Measurements from ENCODE around the gene NUAK2.

Gene NUAK2

GRCh38 chr1:205263580-205264190 lies 57.9 kb downstream of the NUAK2 start:
- Histone ChIP-seq H3K4me3 (ENCODE audit: low read depth in 1 of 2, low read length in 2 of 2) (no peak overlapping the region), H3K27me3 (ENCODE audit: control insufficient read depth in 1 of 2, insufficient read depth in 2 of 2, low read length in 2 of 2) (peaks cover 0 to 5% of the 10 kb centered on the region in 2 donors), H3K4me1 (ENCODE audit: control insufficient read depth in 1 of 2, insufficient read depth in 2 of 2, low read length in 2 of 2) (peaks cover 17 to 33% of the 10 kb centered on the region in 2 donors), H3K9ac (ENCODE audit: low read depth in 1 of 2, low read length in 2 of 2) (no peak overlapping the region), H3K27ac (ENCODE audit: low read depth, low read length) (no peak overlapping the region), H3K9me3 (ENCODE audit: control insufficient read depth in 1 of 2, low read length in 2 of 2) (no peaks in the 10 kb centered on the region), H3K36me3 (ENCODE audit: control insufficient read depth in 1 of 2, insufficient read depth in 2 of 2, low read length in 2 of 2) (no peaks in the 10 kb centered on the region)

DNA sequence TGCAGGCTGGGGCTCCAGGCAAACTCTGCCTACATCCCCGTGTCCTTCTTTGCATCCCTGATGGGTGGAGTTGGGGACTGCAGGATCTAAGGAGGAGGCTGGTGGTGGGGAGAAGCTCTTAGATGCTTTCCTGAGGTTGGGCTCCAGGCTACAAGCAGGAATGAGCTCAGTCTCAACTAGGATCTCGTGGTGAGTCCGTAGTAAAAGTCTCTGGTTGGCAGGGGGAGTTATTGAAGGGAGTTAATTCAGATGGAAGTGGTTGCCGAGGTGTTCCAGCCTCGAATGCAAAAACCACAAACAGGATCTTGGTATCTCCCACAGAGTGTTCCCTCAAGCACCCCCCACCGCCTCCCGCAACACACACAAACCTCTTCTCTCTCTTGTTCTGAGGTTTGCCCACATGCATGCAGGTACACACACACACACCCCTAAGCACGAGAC lies 58.8 kb downstream of the NUAK2 start:
- no peaks in the 10 kb centered on the region for H3K9me3 ChIP-seq (ENCODE audit: control insufficient read depth in 1 of 2, low read length in 2 of 2)
- H3K27ac ChIP-seq (ENCODE audit: low read depth, low read length), result no peak overlapping the region
- H3K4me3 ChIP-seq (ENCODE audit: low read depth in 1 of 2, low read length in 2 of 2), result no peak overlapping the region
- no peak overlapping the region for H3K9ac ChIP-seq (ENCODE audit: low read depth in 1 of 2, low read length in 2 of 2)
- H3K36me3 ChIP-seq (ENCODE audit: control insufficient read depth in 1 of 2, insufficient read depth in 2 of 2, low read length in 2 of 2), result no peaks in the 10 kb centered on the region
- H3K4me1 ChIP-seq (ENCODE audit: control insufficient read depth in 1 of 2, insufficient read depth in 2 of 2, low read length in 2 of 2), result peaks cover 17 to 35% of the 10 kb centered on the region in 2 donors
- peaks cover 0 to 5% of the 10 kb centered on the region in 2 donors for H3K27me3 ChIP-seq (ENCODE audit: control insufficient read depth in 1 of 2, insufficient read depth in 2 of 2, low read length in 2 of 2)

GRCh38 chr1:205261946-205262691 lies 59.4 kb downstream of the NUAK2 start:
- H3K36me3 ChIP-seq (ENCODE audit: control insufficient read depth in 1 of 2, insufficient read depth in 2 of 2, low read length in 2 of 2), result no peaks in the 10 kb centered on the region
- no peak overlapping the region for H3K27ac ChIP-seq (ENCODE audit: low read depth, low read length)
- no peak overlapping the region for H3K4me3 ChIP-seq (ENCODE audit: low read depth in 1 of 2, low read length in 2 of 2)
- no peaks in the 10 kb centered on the region for H3K9me3 ChIP-seq (ENCODE audit: control insufficient read depth in 1 of 2, low read length in 2 of 2)
- H3K27me3 ChIP-seq (ENCODE audit: control insufficient read depth in 1 of 2, insufficient read depth in 2 of 2, low read length in 2 of 2), result peaks cover 0 to 5% of the 10 kb centered on the region in 2 donors
- no peak overlapping the region for H3K9ac ChIP-seq (ENCODE audit: low read depth in 1 of 2, low read length in 2 of 2)
- H3K4me1 ChIP-seq (ENCODE audit: control insufficient read depth in 1 of 2, insufficient read depth in 2 of 2, low read length in 2 of 2), result peaks cover 17 to 35% of the 10 kb centered on the region in 2 donors

- Histone ChIP-seq H3K4me1 (ENCODE audit: control insufficient read depth in 1 of 2, insufficient read depth in 2 of 2, low read length in 2 of 2) (peaks cover 17 to 35% of the 10 kb centered on the region in 2 donors), H3K36me3 (ENCODE audit: control insufficient read depth in 1 of 2, insufficient read depth in 2 of 2, low read length in 2 of 2) (no peaks in the 10 kb centered on the region), H3K9ac (ENCODE audit: low read depth in 1 of 2, low read length in 2 of 2) (no peak overlapping the region), H3K27ac (ENCODE audit: low read depth, low read length) (no peak overlapping the region), H3K4me3 (ENCODE audit: low read depth in 1 of 2, low read length in 2 of 2) (no peak overlapping the region), H3K27me3 (ENCODE audit: control insufficient read depth in 1 of 2, insufficient read depth in 2 of 2, low read length in 2 of 2) (peaks cover 0 to 5% of the 10 kb centered on the region in 2 donors), H3K9me3 (ENCODE audit: control insufficient read depth in 1 of 2, low read length in 2 of 2) (no peaks in the 10 kb centered on the region)
These were observed 60.4 kb downstream of the NUAK2 start for GRCh38 chr1:205260948-205261732.

DNA sequence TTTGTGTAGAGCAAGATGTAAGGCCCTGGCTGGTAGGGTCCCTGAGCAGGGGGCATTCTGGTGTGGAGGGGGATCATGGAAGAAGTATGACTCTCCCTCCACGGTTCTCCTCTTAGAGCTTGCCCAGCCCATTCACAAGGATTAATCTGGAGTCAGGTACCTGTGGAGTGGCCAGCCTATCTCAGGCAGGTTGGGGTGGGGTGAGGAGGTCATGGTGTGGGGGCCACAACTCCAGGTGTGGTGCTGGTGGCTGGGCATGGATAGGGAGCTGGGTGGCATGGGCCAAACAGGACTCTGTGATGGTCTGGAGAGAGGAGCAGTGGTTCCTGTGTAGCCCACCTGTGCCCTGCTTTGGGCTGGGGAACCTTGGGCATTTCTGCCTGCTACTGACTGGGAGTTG lies 61.5 kb downstream of the NUAK2 start:
- H3K36me3 ChIP-seq (ENCODE audit: control insufficient read depth in 1 of 2, insufficient read depth in 2 of 2, low read length in 2 of 2), result no peaks in the 10 kb centered on the region
- no peaks in the 10 kb centered on the region for H3K9me3 ChIP-seq (ENCODE audit: control insufficient read depth in 1 of 2, low read length in 2 of 2)
- no peak overlapping the region for H3K4me3 ChIP-seq (ENCODE audit: low read depth in 1 of 2, low read length in 2 of 2)
- H3K27me3 ChIP-seq (ENCODE audit: control insufficient read depth in 1 of 2, insufficient read depth in 2 of 2, low read length in 2 of 2), result peaks cover 0 to 5% of the 10 kb centered on the region in 2 donors
- peaks cover 17 to 35% of the 10 kb centered on the region in 2 donors for H3K4me1 ChIP-seq (ENCODE audit: control insufficient read depth in 1 of 2, insufficient read depth in 2 of 2, low read length in 2 of 2)
- H3K27ac ChIP-seq (ENCODE audit: low read depth, low read length), result no peak overlapping the region
- H3K9ac ChIP-seq (ENCODE audit: low read depth in 1 of 2, low read length in 2 of 2), result no peak overlapping the region

DNA sequence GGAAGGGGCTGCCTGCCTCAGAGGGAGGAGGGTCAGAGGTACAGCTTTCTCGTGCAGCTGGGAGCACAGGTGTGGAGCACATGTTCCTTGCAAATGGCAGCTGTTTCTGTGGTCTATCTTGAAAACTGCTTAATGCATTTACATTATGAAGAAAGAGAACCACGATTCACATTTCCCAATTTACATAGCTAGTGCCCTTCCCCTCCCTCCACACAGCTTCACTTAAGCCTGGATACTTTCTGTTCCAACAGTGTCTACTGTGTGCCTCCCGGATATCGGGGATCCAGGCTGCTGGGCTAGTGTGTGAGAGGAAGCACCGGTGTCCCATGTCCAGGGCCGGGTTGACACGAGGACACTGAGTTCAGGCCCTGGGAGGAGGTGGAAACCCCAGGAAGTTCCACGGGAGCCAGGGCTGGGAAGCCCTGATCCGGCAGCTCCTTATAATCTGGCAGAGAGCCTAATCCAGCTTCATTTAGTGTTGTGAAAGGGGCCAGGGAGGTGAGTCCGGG lies 62.2 kb downstream of the NUAK2 start:
- no peaks in the 10 kb centered on the region for H3K36me3 ChIP-seq (ENCODE audit: control insufficient read depth in 1 of 2, insufficient read depth in 2 of 2, low read length in 2 of 2)
- no peak overlapping the region for H3K9ac ChIP-seq (ENCODE audit: low read depth in 1 of 2, low read length in 2 of 2)
- H3K27me3 ChIP-seq (ENCODE audit: control insufficient read depth in 1 of 2, insufficient read depth in 2 of 2, low read length in 2 of 2), result peaks cover 0 to 5% of the 10 kb centered on the region in 2 donors
- H3K9me3 ChIP-seq (ENCODE audit: control insufficient read depth in 1 of 2, low read length in 2 of 2), result no peaks in the 10 kb centered on the region
- H3K27ac ChIP-seq (ENCODE audit: low read depth, low read length), result no peak overlapping the region
- peaks cover 17 to 35% of the 10 kb centered on the region in 2 donors for H3K4me1 ChIP-seq (ENCODE audit: control insufficient read depth in 1 of 2, insufficient read depth in 2 of 2, low read length in 2 of 2)
- no peak overlapping the region for H3K4me3 ChIP-seq (ENCODE audit: low read depth in 1 of 2, low read length in 2 of 2)

GRCh38 chr1:205258719-205259118 lies 62.8 kb downstream of the NUAK2 start:
- Histone ChIP-seq H3K9me3 (ENCODE audit: control insufficient read depth in 1 of 2, low read length in 2 of 2) (no peaks in the 10 kb centered on the region), H3K4me3 (ENCODE audit: low read depth in 1 of 2, low read length in 2 of 2) (no peak overlapping the region), H3K27me3 (ENCODE audit: control insufficient read depth in 1 of 2, insufficient read depth in 2 of 2, low read length in 2 of 2) (peaks cover 0 to 5% of the 10 kb centered on the region in 2 donors), H3K9ac (ENCODE audit: low read depth in 1 of 2, low read length in 2 of 2) (no peak overlapping the region), H3K36me3 (ENCODE audit: control insufficient read depth in 1 of 2, insufficient read depth in 2 of 2, low read length in 2 of 2) (no peaks in the 10 kb centered on the region), H3K27ac (ENCODE audit: low read depth, low read length) (no peak overlapping the region), H3K4me1 (ENCODE audit: control insufficient read depth in 1 of 2, insufficient read depth in 2 of 2, low read length in 2 of 2) (peaks cover 17 to 35% of the 10 kb centered on the region in 2 donors)

GRCh38 chr1:205258261-205258691 lies 63.3 kb downstream of the NUAK2 start:
- H3K4me3 ChIP-seq (ENCODE audit: low read depth in 1 of 2, low read length in 2 of 2), result no peak overlapping the region
- no peak overlapping the region for H3K9ac ChIP-seq (ENCODE audit: low read depth in 1 of 2, low read length in 2 of 2)
- peaks cover 0 to 5% of the 10 kb centered on the region in 2 donors for H3K27me3 ChIP-seq (ENCODE audit: control insufficient read depth in 1 of 2, insufficient read depth in 2 of 2, low read length in 2 of 2)
- H3K9me3 ChIP-seq (ENCODE audit: control insufficient read depth in 1 of 2, low read length in 2 of 2), result no peaks in the 10 kb centered on the region
- no peak overlapping the region for H3K27ac ChIP-seq (ENCODE audit: low read depth, low read length)
- peaks cover 17 to 31% of the 10 kb centered on the region in 2 donors for H3K4me1 ChIP-seq (ENCODE audit: control insufficient read depth in 1 of 2, insufficient read depth in 2 of 2, low read length in 2 of 2)
- H3K36me3 ChIP-seq (ENCODE audit: control insufficient read depth in 1 of 2, insufficient read depth in 2 of 2, low read length in 2 of 2), result no peaks in the 10 kb centered on the region

GRCh38 chr1:205257735-205258134 lies 63.8 kb downstream of the NUAK2 start:
- no peak overlapping the region for H3K9ac ChIP-seq (ENCODE audit: low read depth in 1 of 2, low read length in 2 of 2)
- peaks cover 0 to 5% of the 10 kb centered on the region in 2 donors for H3K27me3 ChIP-seq (ENCODE audit: control insufficient read depth in 1 of 2, insufficient read depth in 2 of 2, low read length in 2 of 2)
- H3K36me3 ChIP-seq (ENCODE audit: control insufficient read depth in 1 of 2, insufficient read depth in 2 of 2, low read length in 2 of 2), result no peaks in the 10 kb centered on the region
- H3K4me3 ChIP-seq (ENCODE audit: low read depth in 1 of 2, low read length in 2 of 2), result no peak overlapping the region
- H3K27ac ChIP-seq (ENCODE audit: low read depth, low read length), result no peak overlapping the region
- H3K4me1 ChIP-seq (ENCODE audit: control insufficient read depth in 1 of 2, insufficient read depth in 2 of 2, low read length in 2 of 2), result peaks cover 12 to 26% of the 10 kb centered on the region in 2 donors
- H3K9me3 ChIP-seq (ENCODE audit: control insufficient read depth in 1 of 2, low read length in 2 of 2), result no peaks in the 10 kb centered on the region

Measured in duodenal mucosa (tissue), 2 donors.